K562 (cell line): Measurements from ENCODE around the gene CYB5R3. TPM values are rescaled to one million over a fixed set of nuclear protein-coding genes. Genes with fewer than 3 reads are reported as not detected.

ENCODE experiments used
- AFF4 ChIP-seq: sonication (generic); formaldehyde crosslinking; IDR thresholded peaks from 2 replicates; pipeline ENCODE4 v1.8.0; 2023; ENCODE audit warnings: mild to moderate bottlenecking, missing genetic modification reagents
- ARID1B ChIP-seq: fragments of 450-650 bp; IDR thresholded peaks from 2 replicates; pipeline ENCODE4 v1.6.1; 2016; ENCODE audit warnings: antibody characterized with exemption, mild to moderate bottlenecking, inconsistent platforms
- CAMTA2 ChIP-seq: fragments of 250-450 bp; sonication (Bioruptor Pico); conservative IDR thresholded peaks from 2 replicates; pipeline ENCODE4 v1.5.1; 2022
- CHCHD3 ChIP-seq: fragments of 250-450 bp; sonication (Bioruptor Pico); IDR thresholded peaks from 2 replicates; pipeline ENCODE4 v2.1.2; 2022; ENCODE audit warnings: mild to moderate bottlenecking
- EHMT2 ChIP-seq: fragments of 450-650 bp; IDR thresholded peaks from 2 replicates; pipeline ENCODE4 v1.6.1; 2018; ENCODE audit warnings: antibody characterized with exemption
- FUS ChIP-seq: fragments of 200-400 bp; formaldehyde crosslinking; optimal IDR thresholded peaks from 2 replicates; pipeline ENCODE3; 2017; ENCODE audit warnings: low read depth, low read length
- GATAD2A ChIP-seq: fragments of 450-650 bp; IDR thresholded peaks from 2 replicates; pipeline ENCODE4 v1.6.1; 2017
- HLTF ChIP-seq: fragments of 450-650 bp; IDR thresholded peaks from 2 replicates; pipeline ENCODE4 v1.6.1; 2016
- HMG20B ChIP-seq: fragments of 250-450 bp; sonication (Bioruptor Pico); IDR thresholded peaks from 2 replicates; pipeline ENCODE4 v1.5.0; 2021; ENCODE audit warnings: mild to moderate bottlenecking
- HNRNPUL1 ChIP-seq: fragments of 200-400 bp; formaldehyde crosslinking; IDR thresholded peaks from 2 replicates; pipeline ENCODE4 v1.6.1; 2017; ENCODE audit warnings: low read length
- LARP7 ChIP-seq: fragments of 450-650 bp; IDR thresholded peaks from 2 replicates; pipeline ENCODE4 v1.6.1; 2016
- MAFF ChIP-seq: IDR thresholded peaks from 2 replicates; pipeline ENCODE4 v1.6.1; 2012; ENCODE audit warnings: low read length, improper control_type of control experiment
- NR2F6 ChIP-seq: fragments of 450-650 bp; formaldehyde crosslinking; IDR thresholded peaks from 2 replicates; pipeline ENCODE4 v1.4.0; 2020; ENCODE audit warnings: mild to moderate bottlenecking
- RBM22 ChIP-seq: fragments of 200-400 bp; formaldehyde crosslinking; IDR thresholded peaks from 2 replicates; pipeline ENCODE4 v1.6.1; 2018; ENCODE audit warnings: low read length, low read depth; ENCODE audit not compliant: poor library complexity, severe bottlenecking
- SRF ChIP-seq, 2 experiments: fragments of 250-450, 450-650 bp in 1 of 2; sonication (Bioruptor Pico) in 1 of 2; sonication (generic) in 1 of 2; formaldehyde crosslinking; IDR thresholded peaks; 2 replicates each; pipeline versions ENCODE4 v1.5.0 to v1.5.1; 2020 to 2022; ENCODE audit warnings: mild to moderate bottlenecking in 1 of 2, missing genetic modification reagents in 1 of 2
- TEAD1 ChIP-seq, 2 experiments: fragments of 450-650 bp in 1 of 2; sonication (generic) in 1 of 2; formaldehyde crosslinking; IDR thresholded peaks; 2 replicates each; pipeline versions ENCODE4 v1.4.0 to v1.8.0; 2020 to 2022; ENCODE audit warnings: mild to moderate bottlenecking in 2 of 2, missing genetic modification reagents in 1 of 2
- UBTF ChIP-seq, 2 experiments: IDR thresholded peaks; 2 replicates each; pipeline ENCODE4 v1.6.1; 2012; ENCODE audit warnings: improper control_type of control experiment in 2 of 2, low read depth in 2 of 2, low read length in 2 of 2, borderline replicate concordance in 1 of 2
- XRCC5 ChIP-seq: fragments of 200-400 bp; formaldehyde crosslinking; IDR thresholded peaks from 2 replicates; pipeline ENCODE4 v1.6.1; 2017; ENCODE audit warnings: low read depth, mild to moderate bottlenecking, low read length
- ZBTB26 ChIP-seq: fragments of 450-650 bp; formaldehyde crosslinking; IDR thresholded peaks from 2 replicates; pipeline ENCODE4 v1.4.0; 2022; ENCODE audit warnings: missing genetic modification characterization
- ZNF134 ChIP-seq: fragments of 250-450 bp; sonication (Bioruptor Pico); conservative IDR thresholded peaks from 2 replicates; pipeline ENCODE4 v1.4.0; 2020
- ZNF24 ChIP-seq: fragments of 450-650 bp; IDR thresholded peaks from 2 replicates; pipeline ENCODE4 v1.6.1; 2016
- ZNF316 ChIP-seq: fragments of 450-650 bp; IDR thresholded peaks from 2 replicates; pipeline ENCODE4 v1.6.1; 2016
- ZNF589 ChIP-seq: fragments of 200-800 bp; sonication (Bioruptor generic); IDR thresholded peaks from 2 replicates; pipeline ENCODE4 v1.6.1; 2016; ENCODE audit warnings: low read depth, missing genetic modification characterization, missing compliant biosample characterization
- ZNF699 ChIP-seq: fragments of 250-450 bp; sonication (Bioruptor Pico); IDR thresholded peaks from 2 replicates; pipeline ENCODE4 v1.8.0; 2021; ENCODE audit warnings: mild to moderate bottlenecking, moderate library complexity; ENCODE audit not compliant: insufficient replicate concordance
- ZNF830 ChIP-seq: fragments of 250-450 bp; sonication (Bioruptor Pico); IDR thresholded peaks from 2 replicates; pipeline ENCODE4 v1.5.0; 2021; ENCODE audit warnings: mild to moderate bottlenecking
- polyA plus RNA-seq, 8 experiments: library from polyadenylated mRNA; depleted of rRNA in 4 of 8; stranded (reverse) in 5 of 8; unstranded in 3 of 8; fragments of >200 nt; fragmentation: Nextera tagmentation in 2 of 8; fragmentation: Illumina TruSeq in 1 of 8; extraction: Ambion mirVana in 2 of 8; extraction: Trizol in 1 of 8; gene quantifications; 2 replicates each; pipeline versions ENCODE4 v1.2.1 to v1.2.3, GENCODE V29; 2011 to 2014; ENCODE audit warnings: inconsistent platforms in 1 of 8, missing spikeins in 1 of 8
- total RNA-seq, 7 experiments: library from RNA; depleted of rRNA in 6 of 7; stranded (reverse); fragments of >200 nt in 6 of 7; fragmentation: Illumina TruSeq in 2 of 7; extraction: Trizol in 2 of 7; gene quantifications; 2 replicates each; pipeline versions ENCODE4 v1.2.1 to v1.2.3, GENCODE V29; 2011 to 2021; ENCODE audit warnings: low replicate concordance in 1 of 7

CYB5R3 gene
- total and polyA plus RNA-seq, 9 of the 15 experiments (the other 6 are each of a cell fraction or from before 2014, with no cell fraction given): 1.4 to 66.8 (median 23.4) TPM

GRCh38 chr22:42614312-42615091 lies 34.7 kb downstream of the CYB5R3 start, which contains the start of gene POLDIP3 (continued):
- TF ChIP-seq ZBTB26 (CRISPR knock-in tag) (no peak), RBM22 (no peak), HMG20B (CRISPR knock-in tag) (no peak), TEAD1 (CRISPR knock-in tag; IDR thresholded peaks at IDR 0.05) (no peak), ZNF24 (no peak), FUS (no peak), CHCHD3 (CRISPR knock-in tag) (no peak), AFF4 (0 out of 2 replicates have a peak, but pooled peaks have one; percentile 48), ZNF699 (CRISPR knock-in tag) (no peak), LARP7 (no peak), ZNF134 (CRISPR knock-in tag) (no peak), XRCC5 (no peak), MAFF (peak; percentile 36; the same call in 1 of the 2 replicates), GATAD2A (no peak), CAMTA2 (no peak), ZNF316 (no peak), ZNF589 (CRISPR knock-in tag) (peak; percentile 51; the same call in 1 of the 2 replicates), HLTF (no peak), ZNF830 (CRISPR knock-in tag) (no peak), NR2F6 (no peak), HNRNPUL1 (no peak), SRF (CRISPR knock-in tag; IDR thresholded peaks at IDR 0.05) (no peak), EHMT2 (no peak), ARID1B (no peak), UBTF (IDR thresholded peaks at IDR 0.05; ENCODE audit: borderline replicate concordance in 1 of 2, low read depth in 2 of 2, low read length in 2 of 2) (no peak)
